WERI-Rb-1 (cell line): ENCODE results near the gene TMEM209.
"Not testable (repeated sequence)": the region's sequence is repeated elsewhere in the genome, so short reads cannot be mapped to it uniquely, and the experiment has no call there.

Experiments
- DNase-seq: peaks from one replicate; pipeline ENCODE4 v3.0.0-alpha.2; 2020
- H3K27ac ChIP-seq: fragments of 250-450 bp; sonication (Bioruptor Pico); 2 replicates; pipeline ENCODE4 v1.5.1; 2020; ENCODE audit warnings: mild to moderate bottlenecking, moderate library complexity
- H3K27me3 ChIP-seq: fragments of 250-450 bp; sonication (Bioruptor Pico); 2 replicates; pipeline ENCODE4 v1.5.1; 2021; ENCODE audit warnings: mild to moderate bottlenecking, low read depth, moderate library complexity; ENCODE audit not compliant: insufficient read depth, severe bottlenecking
- H3K36me3 ChIP-seq: fragments of 250-450 bp; sonication (Bioruptor Pico); 2 replicates; pipeline ENCODE4 v1.5.1; 2020; ENCODE audit warnings: mild to moderate bottlenecking, moderate library complexity
- H3K4me3 ChIP-seq: 2 replicates; pipeline ENCODE4 v1.5.1; 2011; ENCODE audit warnings: low read depth, mild to moderate bottlenecking, control low read depth, low read length
- H3K9me3 ChIP-seq: fragments of 250-450 bp; sonication (Bioruptor Pico); 2 replicates; pipeline ENCODE4 v1.5.1; 2021; ENCODE audit warnings: mild to moderate bottlenecking, moderate library complexity; ENCODE audit not compliant: severe bottlenecking
- CTCF ChIP-seq: IDR thresholded peaks from 2 replicates; pipeline ENCODE4 v1.5.1; 2011; ENCODE audit warnings: low read depth, mild to moderate bottlenecking, control low read depth, inconsistent platforms, low read length

TMEM209 gene

GRCh38 chr7:130240240-130240639, 35.0 kb upstream of the TMEM209 start:
- no peaks in the 10 kb centered on the region for H3K9me3 ChIP-seq
- H3K36me3 ChIP-seq, result no peaks in the 10 kb centered on the region
- H3K4me3 ChIP-seq, result no peak overlapping the region
- no peak for TF ChIP-seq CTCF
- no peaks in the 10 kb centered on the region for H3K27me3 ChIP-seq
- no peak for DNase-seq
- H3K27ac ChIP-seq, result no peak overlapping the region

GRCh38 chr7:130236361-130236760, 31.2 kb upstream of the TMEM209 start:
- not testable (repeated sequence) for H3K9me3 ChIP-seq, H3K27me3 ChIP-seq, H3K27ac ChIP-seq, H3K4me3 ChIP-seq, DNase-seq, H3K36me3 ChIP-seq

DNA sequence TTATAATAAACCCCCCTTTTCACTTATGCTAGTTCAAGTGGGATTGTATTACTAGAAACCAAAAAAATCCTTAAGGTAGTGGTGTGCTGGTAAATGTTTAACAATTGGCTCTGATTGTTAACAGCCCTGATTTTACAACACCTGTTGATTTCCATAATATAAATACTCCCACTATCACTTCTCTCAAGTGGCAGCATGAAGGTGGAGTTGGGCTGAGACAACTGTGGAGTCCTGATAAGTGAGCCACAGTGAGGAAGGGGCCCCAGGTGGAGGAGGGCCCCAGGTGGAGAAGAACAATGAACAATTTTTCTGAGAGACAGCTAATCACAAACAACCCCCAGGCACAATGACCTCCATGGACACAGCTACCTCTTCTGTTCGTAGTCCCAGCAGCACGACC, 28.9 kb upstream of the TMEM209 start:
- H3K4me3 ChIP-seq, result no peak overlapping the region
- no peak for DNase-seq
- H3K36me3 ChIP-seq, result no peaks in the 10 kb centered on the region
- H3K9me3 ChIP-seq, result no peaks in the 10 kb centered on the region
- no peak for TF ChIP-seq CTCF
- no peak overlapping the region for H3K27ac ChIP-seq
- no peaks in the 10 kb centered on the region for H3K27me3 ChIP-seq

DNA sequence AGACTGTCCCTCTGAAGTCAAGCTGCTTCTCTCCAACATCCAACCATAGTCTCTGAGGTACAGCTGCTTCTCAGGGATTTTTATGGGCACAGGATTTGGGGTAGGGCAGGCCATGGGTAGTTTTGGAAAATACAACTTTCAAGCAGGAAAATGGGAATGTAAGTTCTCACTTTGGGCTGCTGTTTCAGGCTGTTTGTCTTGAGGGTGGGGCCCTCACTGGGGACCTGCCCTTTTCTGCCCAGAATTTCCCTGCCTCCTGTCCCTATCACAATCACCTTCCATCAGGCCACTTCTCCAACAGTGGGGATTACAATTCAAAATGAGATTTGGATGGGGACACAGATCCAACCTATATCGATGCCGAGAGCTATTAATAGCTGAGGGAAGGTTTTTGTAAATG, 27.0 kb upstream of the TMEM209 start:
- Histone ChIP-seq H3K4me3 (no peak overlapping the region), H3K27ac (no peak overlapping the region), H3K9me3 (peaks cover under 1% of the 10 kb centered on the region), H3K36me3 (no peaks in the 10 kb centered on the region), H3K27me3 (no peaks in the 10 kb centered on the region)
- no peak for TF ChIP-seq CTCF
- no peak for DNase-seq

GRCh38 chr7:130231792-130232191, 26.6 kb upstream of the TMEM209 start:
- Histone ChIP-seq H3K27ac (no peak overlapping the region), H3K27me3 (no peaks in the 10 kb centered on the region), H3K4me3 (no peak overlapping the region), H3K36me3 (no peaks in the 10 kb centered on the region), H3K9me3 (peaks cover 2% of the 10 kb centered on the region)
- TF ChIP-seq CTCF, result no peak
- DNase-seq, result no peak

- not testable (repeated sequence) for H3K27me3 ChIP-seq, H3K4me3 ChIP-seq, DNase-seq, H3K36me3 ChIP-seq, H3K27ac ChIP-seq, H3K9me3 ChIP-seq
These were observed 24.8 kb upstream of the TMEM209 start for GRCh38 chr7:130229981-130230380.

DNA sequence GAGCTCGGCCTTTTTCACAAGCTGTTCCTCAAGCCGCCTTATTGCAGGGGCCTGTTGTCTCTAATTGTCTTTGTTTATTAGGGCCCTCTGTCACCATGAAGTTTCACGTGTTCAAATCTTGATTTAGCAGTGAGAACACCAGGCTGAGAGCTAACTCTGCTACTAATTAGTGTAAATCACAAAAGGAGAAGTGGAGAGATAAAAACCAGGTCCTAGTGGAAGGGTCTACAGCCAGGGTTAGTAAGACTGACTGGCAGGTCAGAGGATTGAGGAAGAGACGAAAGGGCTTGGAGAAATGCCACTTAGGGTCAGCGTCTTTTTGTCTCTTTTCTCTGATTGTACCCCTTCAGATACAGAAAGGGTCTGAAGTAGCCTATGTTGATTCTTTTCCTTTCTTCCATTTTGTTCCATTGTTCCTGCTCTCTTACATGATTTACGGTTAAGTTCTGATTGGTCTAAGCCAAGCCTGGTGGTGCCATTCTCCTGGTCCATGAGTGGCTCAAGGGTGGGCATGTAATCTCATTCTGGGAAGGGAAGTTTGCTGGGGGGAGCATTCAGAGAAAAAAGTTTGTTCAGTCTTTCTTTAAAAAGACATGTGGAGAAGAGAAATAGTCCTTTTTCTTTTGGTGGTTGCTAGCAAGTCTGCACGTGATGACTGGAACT, 23.8 kb upstream of the TMEM209 start:
- no peak overlapping the region for H3K27ac ChIP-seq

More for the DNA sequence above, 23.8 kb upstream of the TMEM209 start:
- Histone ChIP-seq H3K9me3 (peaks cover 5% of the 10 kb centered on the region), H3K4me3 (no peak overlapping the region), H3K36me3 (no peaks in the 10 kb centered on the region), H3K27me3 (no peaks in the 10 kb centered on the region)
- no peak for TF ChIP-seq CTCF
- DNase-seq, result no peak
